Kidney (tissue), 14 donors: Measurements from ENCODE around the gene RNF180. TPM values are rescaled to one million over a fixed set of nuclear protein-coding genes. Genes with fewer than 3 reads are reported as not detected.

Experiments
- DNase-seq, 5 donors: peaks; one replicate each; pipeline ENCODE4 v3.0.0-alpha.2; 2013 to 2020
- FAIRE-seq: peaks from 2 replicates; lab custom pipeline; 2012; peaks lifted over from hg19 to GRCh38; lab: Jason Lieb, UNC
- H3K27ac ChIP-seq, 2 donors: one replicate each; pipeline ENCODE4 v1.7.0; 2013; ENCODE audit warnings: low read depth in 2 of 2, low read length in 2 of 2, inconsistent platforms in 1 of 2
- H3K27me3 ChIP-seq: one replicate; pipeline ENCODE4 v1.7.1; 2013; ENCODE audit warnings: low read length, inconsistent platforms; ENCODE audit not compliant: control insufficient read depth, insufficient read depth
- H3K36me3 ChIP-seq, 3 donors: one replicate each; pipeline versions ENCODE4 v1.7.0 to v1.7.1; 2013; ENCODE audit warnings: low read length in 3 of 3, control low read depth in 1 of 3, inconsistent platforms in 1 of 3; ENCODE audit not compliant: insufficient read depth in 3 of 3, control insufficient read depth in 2 of 3
- H3K4me1 ChIP-seq, 3 donors: one replicate each; pipeline versions ENCODE4 v1.7.0 to v1.7.1; 2013; ENCODE audit warnings: low read length in 3 of 3, inconsistent platforms in 1 of 3, low read depth in 1 of 3; ENCODE audit not compliant: control insufficient read depth in 2 of 3, insufficient read depth in 2 of 3
- H3K4me3 ChIP-seq, 3 donors: one replicate each; pipeline versions ENCODE4 v1.7.0 to v1.8.1; 2013; ENCODE audit warnings: low read length in 3 of 3, control low read depth in 1 of 3, inconsistent platforms in 1 of 3
- H3K9ac ChIP-seq, 3 donors: one replicate each; pipeline versions ENCODE4 v1.7.0 to v1.7.1; 2013; ENCODE audit warnings: low read length in 3 of 3, control low read depth in 1 of 3, inconsistent platforms in 1 of 3
- H3K9me3 ChIP-seq, 3 donors: one replicate each; pipeline versions ENCODE4 v1.7.0 to v1.7.1; 2013; ENCODE audit warnings: low read length in 3 of 3, control low read depth in 1 of 3, inconsistent platforms in 1 of 3; ENCODE audit not compliant: control insufficient read depth in 2 of 3, insufficient read depth in 1 of 3
- intact Hi-C: fragments of 100-400 bp; cut with DNase I; formaldehyde crosslinking; loops from one replicate; pipeline ENCODE4 v1.11.1; 2022
- polyA plus RNA-seq: library from polyadenylated mRNA; stranded (reverse); fragments of 350-450 nt; fragmentation: Illumina TruSeq; extraction: RNeasy Lipid Tissue Mini Kit (QIAGEN cat#74804); gene quantifications from one replicate; pipeline ENCODE4 v1.2.3, GENCODE V29; 2014; ENCODE audit warnings: low read depth, low replicate concordance; ENCODE audit not compliant: insufficient read depth
- total RNA-seq: library from RNA; stranded (reverse); fragmentation: NEBNext Ultra II Directional; extraction: Animal tissue kit (Norgen Biotek cat#: 25700); gene quantifications from one replicate; pipeline ENCODE4 v1.2.1, GENCODE V29; 2021
- TF ChIP-seq, protein P1 (sequence below): IDR thresholded peaks from 3 replicates; pipeline ENCODE4 v1.5.1; 2012; ENCODE audit warnings: mild to moderate bottlenecking, moderate library complexity, borderline replicate concordance; ENCODE audit not compliant: insufficient read depth; ENCODE audit errors: extremely low read depth
- donor health status: control.
- donor health status: control.
- donor health status: control.
- donor health status: control.
- donor health status: control.
- donor health status: DM: yes; HTN: yes; CAD: no.
- donor health status: Normal renal cell carcinoma (clear cell type).

RNF180 gene
- total and polyA plus RNA-seq, 2 donors from 2014 or later = 3.8 to 23.0 TPM

DNA sequence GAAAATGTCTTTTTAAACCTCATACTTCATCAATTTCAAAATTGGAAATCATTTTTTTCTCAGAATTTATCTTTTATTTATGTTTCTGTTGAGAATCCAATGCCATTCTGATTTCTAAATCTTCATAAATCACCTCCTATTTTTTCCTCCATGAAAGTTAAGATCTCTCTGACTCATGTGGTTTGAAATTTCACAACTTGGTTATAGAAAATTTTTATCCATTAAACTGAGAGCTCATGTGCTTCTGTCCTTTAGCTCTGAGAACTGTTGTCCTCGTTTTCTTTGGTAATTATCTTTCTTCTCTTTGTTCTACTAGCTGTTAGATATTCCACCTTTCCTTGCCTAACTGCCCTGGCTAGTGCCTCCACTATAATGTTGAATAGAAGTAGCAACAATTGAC, 1.5 kb upstream of the RNF180 start:
- intact Hi-C loops = no loop called here
- no peaks in the 10 kb centered on the region for H3K36me3 ChIP-seq
- H3K27ac ChIP-seq = no peak overlapping the region
- no peaks in the 10 kb centered on the region for H3K9me3 ChIP-seq
- no peak for DNase-seq
- FAIRE-seq = no peak
- no peaks in the 10 kb centered on the region for H3K27me3 ChIP-seq
- H3K4me3 ChIP-seq = no peak overlapping the region
- H3K9ac ChIP-seq = no peak overlapping the region
- peaks cover 0 to 4% (median 0%) of the 10 kb centered on the region in 3 donors for H3K4me1 ChIP-seq
- TF ChIP-seq, protein P1, sequence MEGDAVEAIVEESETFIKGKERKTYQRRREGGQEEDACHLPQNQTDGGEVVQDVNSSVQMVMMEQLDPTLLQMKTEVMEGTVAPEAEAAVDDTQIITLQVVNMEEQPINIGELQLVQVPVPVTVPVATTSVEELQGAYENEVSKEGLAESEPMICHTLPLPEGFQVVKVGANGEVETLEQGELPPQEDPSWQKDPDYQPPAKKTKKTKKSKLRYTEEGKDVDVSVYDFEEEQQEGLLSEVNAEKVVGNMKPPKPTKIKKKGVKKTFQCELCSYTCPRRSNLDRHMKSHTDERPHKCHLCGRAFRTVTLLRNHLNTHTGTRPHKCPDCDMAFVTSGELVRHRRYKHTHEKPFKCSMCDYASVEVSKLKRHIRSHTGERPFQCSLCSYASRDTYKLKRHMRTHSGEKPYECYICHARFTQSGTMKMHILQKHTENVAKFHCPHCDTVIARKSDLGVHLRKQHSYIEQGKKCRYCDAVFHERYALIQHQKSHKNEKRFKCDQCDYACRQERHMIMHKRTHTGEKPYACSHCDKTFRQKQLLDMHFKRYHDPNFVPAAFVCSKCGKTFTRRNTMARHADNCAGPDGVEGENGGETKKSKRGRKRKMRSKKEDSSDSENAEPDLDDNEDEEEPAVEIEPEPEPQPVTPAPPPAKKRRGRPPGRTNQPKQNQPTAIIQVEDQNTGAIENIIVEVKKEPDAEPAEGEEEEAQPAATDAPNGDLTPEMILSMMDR = no peak

DNA sequence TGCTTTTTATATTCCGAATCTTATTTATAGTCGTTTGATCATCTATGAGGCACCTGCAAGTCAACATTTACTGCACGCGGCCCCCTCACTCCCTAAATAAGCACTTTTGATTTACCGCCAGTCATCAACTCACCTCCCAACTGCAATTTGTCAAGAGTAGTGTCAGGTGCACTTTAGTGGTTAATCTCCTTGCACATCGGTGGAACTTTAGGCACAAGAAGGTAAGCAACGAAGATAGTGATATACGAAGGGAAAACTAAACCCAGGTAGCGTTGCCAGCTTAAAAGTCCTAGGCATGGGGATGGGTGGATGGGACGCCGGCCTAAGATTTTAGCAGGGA, 513 bp upstream of the RNF180 start:
- TF ChIP-seq, protein P1 = no peak
- no peaks in the 10 kb centered on the region for H3K36me3 ChIP-seq
- no peaks in the 10 kb centered on the region for H3K9me3 ChIP-seq
- DNase-seq (peak in 1 of 5 donors; percentile 62), FAIRE-seq (no peak)
- H3K4me3 ChIP-seq = peak overlapping the region; percentile 12 to 87 (median 84)
- H3K27ac ChIP-seq = peak overlapping the region; percentile 28 to 74
- peaks cover 0 to 5% (median 0%) of the 10 kb centered on the region in 3 donors for H3K4me1 ChIP-seq
- peak overlapping the region; percentile 3 to 88 (median 80) for H3K9ac ChIP-seq
- intact Hi-C loops = no loop called here
- H3K27me3 ChIP-seq = no peaks in the 10 kb centered on the region

DNA sequence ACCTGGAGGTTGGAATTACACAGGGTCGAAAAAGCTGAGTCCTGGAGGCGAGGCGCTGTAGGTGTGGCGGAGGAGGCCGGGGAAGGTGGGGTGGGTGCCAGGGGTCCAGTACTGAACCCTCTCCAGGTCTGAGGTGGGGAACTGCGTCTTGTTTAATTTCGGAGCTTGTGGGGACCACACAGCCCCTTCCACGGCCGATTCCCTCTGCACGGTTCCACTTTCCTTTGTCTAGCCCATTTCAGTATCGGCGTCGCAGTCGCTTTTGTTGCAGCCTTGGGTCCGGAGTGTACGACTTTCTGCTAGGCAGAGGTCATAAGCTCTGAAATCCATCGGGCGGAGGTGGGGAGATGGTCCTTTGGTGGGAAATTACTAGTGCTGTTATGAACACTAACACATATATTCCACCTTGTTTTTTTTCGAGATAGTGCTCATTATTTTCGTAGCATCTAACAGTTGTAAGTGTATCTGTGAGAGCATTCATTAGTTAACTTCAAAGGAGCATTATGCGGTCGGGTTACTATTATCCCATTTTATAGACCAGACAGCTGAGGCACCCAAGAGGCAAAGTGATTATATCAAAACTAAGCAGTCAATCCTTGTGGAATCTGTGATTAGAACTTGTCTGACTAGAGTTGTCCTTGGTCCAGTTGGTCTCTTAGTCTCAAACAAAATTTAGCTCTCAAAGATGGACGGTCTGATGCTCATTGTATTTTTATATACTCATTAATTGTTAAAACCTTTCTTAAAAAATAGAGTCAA, 737 bp downstream of the RNF180 start:
- TF ChIP-seq, protein P1 = no peak
- no peaks in the 10 kb centered on the region for H3K27me3 ChIP-seq
- H3K4me1 ChIP-seq = peaks cover 0 to 5% (median 0%) of the 10 kb centered on the region in 3 donors
- FAIRE-seq = no peak
- intact Hi-C loops = no loop called here
- no peaks in the 10 kb centered on the region for H3K9me3 ChIP-seq
- no peaks in the 10 kb centered on the region for H3K36me3 ChIP-seq
- H3K9ac ChIP-seq = peak overlapping the region; percentile 48 to 95 (median 88)
- peak overlapping the region; percentile 68 to 91 (median 84) for H3K4me3 ChIP-seq
- peak in 4 of 5 donors; percentile 61 to 72 (median 66) for DNase-seq
- peak overlapping the region; percentile 73 to 74 for H3K27ac ChIP-seq
